HepG2 (cell line): ENCODE measurements around the gene MBD3L2B. TPM values are rescaled to one million over a fixed set of nuclear protein-coding genes. Genes with fewer than 3 reads are reported as not detected.

Source experiments
- ARID2 ChIP-seq: sonication (generic); formaldehyde crosslinking; IDR thresholded peaks from 2 replicates; pipeline ENCODE4 v1.8.1; 2022; ENCODE audit warnings: mild to moderate bottlenecking, missing genetic modification reagents, borderline replicate concordance
- CREM ChIP-seq, 2 experiments: sonication (generic) in 1 of 2; formaldehyde crosslinking in 1 of 2; IDR thresholded peaks; 2 replicates each; pipeline versions ENCODE4 v1.4.0 to v1.6.1; 2016 to 2020; ENCODE audit warnings: antibody characterized with exemption in 1 of 2, mild to moderate bottlenecking in 1 of 2, missing genetic modification reagents in 1 of 2
- JARID2 ChIP-seq: sonication (generic); formaldehyde crosslinking; IDR thresholded peaks from 2 replicates; pipeline ENCODE4 v1.8.1; 2023; ENCODE audit warnings: missing genetic modification reagents, inconsistent platforms; ENCODE audit not compliant: insufficient replicate concordance
- KMT2A ChIP-seq: sonication (generic); formaldehyde crosslinking; IDR thresholded peaks from 2 replicates; pipeline ENCODE4 v1.4.0; 2020; ENCODE audit warnings: missing genetic modification reagents
- MTA1 ChIP-seq: sonication (generic); formaldehyde crosslinking; IDR thresholded peaks from 2 replicates; pipeline ENCODE4 v1.4.0; 2020; ENCODE audit warnings: missing genetic modification reagents, mild to moderate bottlenecking, borderline replicate concordance
- NFIC ChIP-seq: IDR thresholded peaks from 2 replicates; pipeline ENCODE4 v1.6.1; 2012; ENCODE audit warnings: mild to moderate bottlenecking, low read length, inconsistent platforms
- PCBP2 ChIP-seq: fragments of 200-400 bp; formaldehyde crosslinking; optimal IDR thresholded peaks from 2 replicates; pipeline ENCODE3; 2018; ENCODE audit warnings: low read length, low read depth; ENCODE audit not compliant: poor library complexity, severe bottlenecking
- PRDM10 ChIP-seq: sonication (generic); formaldehyde crosslinking; IDR thresholded peaks from 2 replicates; pipeline ENCODE4 v1.4.0; 2020; ENCODE audit warnings: low read depth, missing genetic modification reagents
- SOX5 ChIP-seq: IDR thresholded peaks from 2 replicates; pipeline ENCODE4 v1.6.1; 2016; ENCODE audit warnings: borderline replicate concordance
- TAF1 ChIP-seq: sonication (generic); formaldehyde crosslinking; IDR thresholded peaks from 2 replicates; pipeline ENCODE4 v1.4.0; 2020; ENCODE audit warnings: missing genetic modification reagents
- TARDBP ChIP-seq: sonication (generic); formaldehyde crosslinking; IDR thresholded peaks from 2 replicates; pipeline ENCODE4 v1.8.0; 2022; ENCODE audit warnings: mild to moderate bottlenecking, missing genetic modification reagents
- ZFX ChIP-seq: sonication (generic); formaldehyde crosslinking; IDR thresholded peaks from 2 replicates; pipeline ENCODE4 v1.4.0; 2020; ENCODE audit warnings: mild to moderate bottlenecking, low read depth, missing genetic modification reagents, moderate library complexity
- ZNF10 ChIP-seq: sonication (generic); formaldehyde crosslinking; IDR thresholded peaks from 2 replicates; pipeline ENCODE4 v1.4.0; 2020; ENCODE audit warnings: mild to moderate bottlenecking, low read depth, missing genetic modification reagents, borderline replicate concordance
- ZNF501 ChIP-seq: sonication (generic); formaldehyde crosslinking; IDR thresholded peaks from 2 replicates; pipeline ENCODE4 v1.5.1; 2020; ENCODE audit warnings: mild to moderate bottlenecking, moderate library complexity, missing genetic modification reagents
- ZNF639 ChIP-seq: conservative IDR thresholded peaks from 2 replicates; pipeline ENCODE4 v1.6.1; 2018; ENCODE audit warnings: missing genetic modification reagents
- polyA plus RNA-seq, 8 experiments: library from polyadenylated mRNA; depleted of rRNA in 3 of 8; stranded (reverse) in 7 of 8; unstranded in 1 of 8; fragments of >200 nt; fragmentation: Illumina TruSeq in 4 of 8; extraction: Trizol in 4 of 8; gene quantifications; 2 replicates each; pipeline versions ENCODE4 v1.2.1 to v1.2.3, GENCODE V29; 2011 to 2016; ENCODE audit warnings: low read depth in 4 of 8, missing spikeins in 1 of 8, mixed read lengths in 1 of 8; ENCODE audit not compliant: insufficient read depth in 1 of 8
- total RNA-seq, 5 experiments: library from RNA; depleted of rRNA; stranded (reverse); fragments of >200 nt; fragmentation: Illumina TruSeq; extraction: Trizol; gene quantifications; 2 replicates each; pipeline ENCODE4 v1.2.3, GENCODE V29; 2016; ENCODE audit warnings: low read depth in 1 of 5

Gene MBD3L2B
- total and polyA plus RNA-seq, 2 of the 13 experiments (the other 11 are each of a cell fraction or from before 2014, with no cell fraction given): not detected

- TF ChIP-seq JARID2 (CRISPR knock-in tag) (no peak), ARID2 (CRISPR knock-in tag) (0 out of 2 replicates have a peak, but pooled peaks have one; percentile 32), ZNF10 (no peak), TARDBP (CRISPR knock-in tag) (peak; percentile 44; the same call in 1 of the 2 replicates), KMT2A (peak; percentile 64; the same call in 1 of the 2 replicates), PRDM10 (no peak), TAF1 (CRISPR knock-in tag) (peak; percentile 66), MTA1 (CRISPR knock-in tag) (no peak), SOX5 (CRISPR knock-in tag) (peak; percentile 10; the same call in 1 of the 2 replicates), NFIC (no peak), ZNF639 (no peak), ZNF501 (CRISPR knock-in tag) (peak; percentile 84; the same call in 1 of the 2 replicates), ZFX (CRISPR knock-in tag) (peak; percentile 74), PCBP2 (no peak), CREM (IDR thresholded peaks at IDR 0.05) (peak; percentile 62), CREM (CRISPR knock-in tag; IDR thresholded peaks at IDR 0.05) (no peak)
Measured at GRCh38 chr19:7069042-7069903, 48.0 kb upstream of the MBD3L2B start, which contains the start of gene ZNF557 (continued).
